GM18858 (cell line): ENCODE measurements around the gene DEFB108B.
"Not testable (repeated sequence)": the region's sequence is repeated elsewhere in the genome, so short reads cannot be mapped to it uniquely, and the experiment has no call there.

Experiments used
- ATAC-seq: cut with Tn5 transposase; IDR thresholded peaks from one replicate; pipeline ENCODE4 v1.9.1; 2021; ENCODE audit not compliant: unreplicated experiment

Gene DEFB108B, protein sequence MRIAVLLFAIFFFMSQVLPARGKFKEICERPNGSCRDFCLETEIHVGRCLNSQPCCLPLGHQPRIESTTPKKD

DNA sequence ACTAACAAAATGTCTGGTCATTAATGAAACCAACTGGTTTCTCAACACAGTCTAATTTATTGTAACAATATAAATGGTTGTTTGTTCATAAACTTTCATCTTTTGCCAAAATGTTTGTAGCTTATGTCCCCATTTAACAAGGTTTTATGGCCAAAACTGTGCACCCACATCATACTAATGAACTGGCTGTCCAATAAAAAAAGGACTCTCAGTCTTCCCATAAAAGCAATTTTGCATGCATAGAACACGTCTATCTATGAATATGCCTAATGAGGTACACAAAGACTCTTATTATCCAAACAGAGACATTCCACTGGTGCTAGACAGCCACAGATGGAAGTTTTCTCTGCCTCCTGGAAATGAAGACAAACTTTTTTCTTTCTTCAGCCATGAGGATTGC is at the start of gene DEFB108B:
DEFB108B (plus strand) TSS at position 390 of the 400 bp plus-strand sequence; CDS start at position 390, 0 bp downstream.
- not testable (repeated sequence) for ATAC-seq

DNA sequence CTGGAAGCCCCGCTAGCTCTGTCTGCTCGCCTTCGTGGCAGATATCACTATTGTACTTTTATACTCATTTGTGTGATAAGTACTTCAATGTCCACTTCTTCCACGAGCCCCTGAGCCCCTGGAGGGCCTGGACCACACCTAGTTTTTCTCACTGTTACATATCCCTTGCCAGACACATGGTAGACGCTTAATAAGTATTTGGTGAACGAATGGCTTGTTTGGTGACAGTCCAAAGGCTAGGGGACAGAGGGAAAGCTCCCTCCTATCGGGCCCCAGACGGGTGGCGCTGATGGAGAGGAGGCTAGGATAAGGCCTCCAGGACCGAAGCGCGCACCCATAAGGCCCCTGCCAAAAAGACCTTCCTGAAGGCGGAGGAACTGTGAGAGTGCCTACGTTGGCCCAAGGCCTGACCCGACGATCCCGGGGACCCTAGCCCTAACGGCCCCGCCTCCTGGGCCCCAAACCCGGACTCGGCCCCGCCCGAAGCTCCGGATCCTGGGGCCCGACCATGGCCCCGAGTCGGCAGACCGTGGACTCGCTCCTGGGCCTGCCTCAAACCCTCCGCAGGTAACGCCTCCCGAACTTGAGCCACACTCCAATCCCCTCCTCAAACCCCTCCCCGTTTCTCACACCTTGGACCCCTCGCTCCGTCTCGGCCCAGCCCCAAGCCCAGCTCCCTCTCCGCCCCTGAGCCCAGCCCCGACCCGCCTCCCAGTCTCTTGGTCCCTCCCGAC is 46.7 kb upstream of the DEFB108B start:
- not testable (repeated sequence) for ATAC-seq

DNA sequence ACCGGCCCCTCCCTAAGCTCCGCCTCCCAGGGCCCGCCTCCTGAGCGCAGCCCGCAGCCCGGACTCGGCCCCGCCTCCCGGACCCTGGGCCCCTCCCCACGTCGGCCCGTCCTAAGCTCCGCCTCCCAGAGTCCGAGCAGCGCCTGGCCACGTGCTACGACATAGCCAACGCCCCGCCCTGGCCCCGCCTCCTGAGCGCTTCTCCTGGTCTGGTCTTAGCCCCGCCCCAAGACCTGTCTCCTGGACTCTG is 46.2 kb upstream of the DEFB108B start:
- peak; percentile 96 for ATAC-seq

DNA sequence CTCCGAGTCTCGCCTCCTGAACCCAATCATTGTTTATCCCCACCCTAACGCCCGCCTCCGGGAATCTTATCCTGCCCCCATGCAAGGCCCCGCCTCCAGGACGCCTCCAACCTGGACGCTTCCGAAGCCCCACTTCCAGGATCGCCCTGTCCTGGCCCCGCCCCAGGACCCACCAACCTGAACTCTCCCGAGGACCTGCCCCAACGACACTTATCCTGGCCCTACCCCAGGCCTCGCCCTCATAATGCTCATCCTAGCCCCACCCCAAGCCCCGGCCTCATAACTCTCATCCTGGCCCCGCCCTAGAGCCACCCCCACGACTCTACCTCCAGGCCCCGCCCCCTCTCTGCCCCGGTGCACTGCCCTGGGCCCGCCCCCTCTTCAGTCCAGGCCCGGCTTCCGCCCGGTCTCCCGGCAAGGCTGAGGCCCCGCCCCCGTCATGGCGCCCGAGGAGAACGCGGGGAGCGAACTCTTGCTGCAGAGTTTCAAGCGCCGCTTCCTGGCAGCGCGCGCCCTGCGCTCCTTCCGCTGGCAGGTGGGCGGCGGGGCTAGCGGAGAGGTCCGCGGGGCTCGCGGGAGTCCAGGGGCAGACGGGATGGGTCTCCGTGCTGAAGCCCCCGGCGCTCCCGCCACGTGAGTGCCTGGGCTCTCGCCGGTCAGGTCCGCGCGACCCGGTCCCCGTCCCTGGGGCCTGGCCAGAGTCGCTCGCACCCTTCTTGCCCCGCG is 45.7 kb upstream of the DEFB108B start:
- peak; percentile 38 for ATAC-seq

DNA sequence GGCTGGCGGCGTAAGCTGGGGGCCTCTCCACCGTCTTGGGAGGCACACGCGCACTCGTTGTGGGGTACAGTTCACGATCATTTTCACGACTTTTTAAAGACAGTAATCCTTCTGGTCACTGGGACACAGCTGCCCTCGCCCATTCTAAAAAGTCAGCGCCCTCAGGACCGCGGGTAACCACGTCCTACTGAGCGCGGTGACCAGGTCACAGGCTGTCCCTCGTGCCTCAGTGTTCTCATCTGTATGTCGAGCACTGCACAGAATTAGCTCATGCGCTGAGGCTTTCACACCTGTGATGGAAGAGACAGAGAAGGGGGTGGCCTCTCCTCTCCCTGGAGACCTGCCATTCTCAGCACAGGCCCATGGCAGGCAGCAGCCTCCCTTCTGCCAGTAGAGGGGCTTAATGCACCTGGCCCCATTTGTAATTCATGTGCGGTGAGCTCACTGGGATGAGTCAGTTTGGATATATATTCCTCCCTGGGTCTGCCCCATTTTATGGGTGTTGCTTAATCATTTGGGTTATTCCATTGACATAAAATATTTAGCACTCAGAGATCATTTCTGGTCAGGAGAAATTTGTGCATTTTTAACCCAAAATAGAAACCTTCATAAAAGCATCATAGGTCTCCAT is 45.1 kb upstream of the DEFB108B start:
- ATAC-seq, result not testable (repeated sequence)

DNA sequence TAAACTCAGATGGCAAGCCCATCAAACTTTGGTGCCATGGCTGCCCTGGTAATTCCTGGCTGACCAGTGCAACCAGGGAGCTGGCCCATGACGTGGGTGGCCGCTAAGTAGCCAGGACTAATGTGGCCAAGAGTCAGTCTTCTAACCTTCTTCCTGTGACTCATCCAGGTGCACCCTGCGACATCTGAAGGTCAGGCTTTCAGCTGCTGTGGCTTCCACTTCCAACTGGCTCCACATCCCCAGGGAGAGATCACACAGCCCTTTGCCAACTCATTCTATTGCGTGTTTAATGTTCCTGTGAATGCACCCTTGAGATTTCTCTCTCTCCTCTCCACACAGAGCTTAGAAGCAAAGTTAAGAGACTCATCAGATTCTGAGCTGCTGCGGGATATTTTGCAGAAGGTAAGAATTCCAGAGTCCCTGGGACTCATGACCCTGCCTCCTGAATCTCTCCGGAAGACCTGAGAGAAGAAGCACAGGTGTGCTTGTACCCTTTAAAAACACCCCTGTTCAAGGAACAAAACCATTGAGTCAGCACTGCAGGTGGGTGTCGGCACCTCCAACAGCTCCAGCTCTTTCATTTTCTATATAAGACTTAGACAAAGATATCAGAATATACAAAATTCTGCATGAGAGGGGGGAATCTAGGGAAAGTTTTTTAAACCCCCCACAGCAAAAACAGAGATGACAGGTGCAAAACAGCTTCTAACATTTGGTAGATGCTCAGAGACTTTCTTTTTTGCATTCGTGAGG is 43.4 kb upstream of the DEFB108B start:
- ATAC-seq, result not testable (repeated sequence)

DNA sequence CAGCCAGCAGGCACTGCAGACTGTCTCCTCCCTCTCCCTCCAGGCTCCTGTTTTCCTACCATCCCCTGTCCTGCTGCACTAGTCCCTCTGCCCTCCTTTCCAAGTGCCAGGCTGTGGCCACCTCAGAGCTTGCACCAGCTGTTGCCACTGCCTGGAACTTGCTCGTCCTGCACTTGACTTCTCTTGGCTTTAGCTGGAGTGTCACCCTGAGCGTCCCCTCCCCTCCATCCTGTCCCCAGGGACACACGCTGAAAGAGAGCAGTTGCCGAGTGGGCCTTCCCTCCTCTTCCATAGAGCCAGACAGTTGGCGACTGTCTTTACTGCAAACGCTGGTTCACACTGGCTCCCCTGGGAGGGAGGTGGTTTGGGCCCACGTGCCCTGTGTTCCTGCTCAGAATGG is 41.9 kb upstream of the DEFB108B start:
- not testable (repeated sequence) for ATAC-seq

DNA sequence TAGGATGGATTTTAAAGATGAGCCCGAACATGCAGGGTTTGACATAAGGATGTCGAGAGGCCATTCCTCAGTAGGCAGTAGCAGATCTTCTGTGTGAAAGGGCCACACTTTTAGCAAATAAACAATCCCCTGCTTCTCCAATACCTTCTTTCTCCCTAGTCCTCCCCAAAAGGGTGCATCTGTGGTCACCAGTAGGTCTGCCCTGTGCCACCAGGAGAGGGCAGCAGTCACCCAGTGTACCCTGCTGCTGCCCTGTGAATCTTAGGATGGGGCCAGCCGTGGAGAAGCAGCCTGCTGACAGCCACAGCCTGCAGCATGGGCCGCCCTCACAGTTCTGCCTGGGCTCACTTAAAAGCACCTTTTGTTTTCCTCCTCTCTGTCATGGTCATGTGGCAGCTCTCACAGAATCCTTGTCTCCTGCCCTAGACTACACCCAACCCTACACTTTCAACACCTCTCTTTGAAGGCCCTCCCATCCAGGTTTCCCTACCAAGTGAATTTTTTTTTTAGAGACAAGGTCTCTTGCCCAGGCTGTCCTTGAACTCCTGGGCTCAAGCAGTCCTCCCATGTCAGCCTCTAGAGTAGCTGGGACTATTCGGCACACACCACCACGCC is 40.3 kb upstream of the DEFB108B start:
- not testable (repeated sequence) for ATAC-seq

DNA sequence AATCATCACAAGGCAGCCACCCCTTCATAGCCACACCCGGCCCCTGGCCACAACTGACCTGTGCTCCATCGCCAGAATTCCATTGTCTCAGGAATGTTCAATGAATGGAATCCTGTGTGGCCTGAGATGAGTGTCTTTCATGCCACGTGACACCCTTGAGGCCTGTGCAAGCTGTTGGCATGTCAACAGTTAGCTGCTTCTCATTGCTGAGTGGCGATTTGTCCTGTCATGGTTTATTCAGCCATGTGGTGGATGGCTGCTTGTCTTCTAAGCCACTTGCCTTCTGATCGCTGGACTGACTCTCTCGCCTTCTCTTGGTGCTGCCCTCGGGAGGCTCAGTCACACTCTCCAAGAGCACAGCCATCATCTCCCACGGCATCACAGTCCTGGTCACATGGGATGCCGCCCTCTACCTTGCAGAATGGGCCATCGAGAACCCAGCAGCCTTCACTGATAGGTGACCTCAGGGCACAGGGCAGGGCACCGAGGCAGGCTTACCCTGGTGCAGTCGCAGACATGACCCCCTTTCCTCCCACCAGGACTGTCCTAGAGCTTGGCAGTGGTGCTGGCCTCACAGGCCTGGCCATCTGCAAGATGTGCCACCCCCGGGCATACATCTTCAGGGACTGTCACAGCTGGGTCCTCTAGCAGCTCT is 38.5 kb upstream of the DEFB108B start:
- ATAC-seq, result not testable (repeated sequence)

DNA sequence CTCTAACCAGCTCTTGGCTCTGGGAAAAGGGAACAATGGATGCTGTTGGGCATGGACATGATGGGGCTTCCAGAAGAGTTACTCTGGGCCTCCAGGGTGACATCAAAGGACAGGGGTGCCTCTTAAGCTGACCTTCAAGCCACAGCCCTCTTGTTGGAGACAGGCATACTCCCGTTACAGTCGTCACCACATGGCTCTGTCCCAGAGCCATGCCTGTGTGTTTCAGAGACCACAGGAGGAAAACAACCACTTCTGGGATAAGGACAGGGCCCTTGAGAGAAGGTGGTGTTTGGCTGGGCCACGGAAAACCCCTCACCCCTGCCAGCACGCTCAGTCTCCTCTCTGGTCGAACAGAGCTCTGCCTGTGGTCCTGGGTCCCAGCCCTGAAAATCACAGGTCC is 37.8 kb upstream of the DEFB108B start:
- not testable (repeated sequence) for ATAC-seq

DNA sequence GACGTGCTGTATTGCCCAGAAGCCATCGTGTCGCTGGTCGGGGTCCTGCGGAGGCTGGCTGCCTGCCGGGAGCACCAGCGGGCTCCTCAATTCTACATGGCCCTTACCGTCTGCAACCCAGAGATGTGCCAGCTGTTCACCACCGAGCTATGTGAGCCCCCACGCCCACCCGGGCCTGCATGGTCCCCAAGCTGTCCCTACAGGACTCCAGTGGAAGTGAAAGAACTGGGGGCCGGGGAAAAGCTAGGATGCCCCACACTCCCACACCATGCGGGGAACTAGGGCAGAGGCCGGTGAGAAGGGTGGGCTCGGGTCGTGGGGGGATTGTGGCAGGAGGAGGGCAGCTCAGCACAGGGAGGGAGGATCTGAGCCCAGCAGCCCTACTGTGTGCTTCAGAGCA is 37.0 kb upstream of the DEFB108B start:
- ATAC-seq, result not testable (repeated sequence)

DNA sequence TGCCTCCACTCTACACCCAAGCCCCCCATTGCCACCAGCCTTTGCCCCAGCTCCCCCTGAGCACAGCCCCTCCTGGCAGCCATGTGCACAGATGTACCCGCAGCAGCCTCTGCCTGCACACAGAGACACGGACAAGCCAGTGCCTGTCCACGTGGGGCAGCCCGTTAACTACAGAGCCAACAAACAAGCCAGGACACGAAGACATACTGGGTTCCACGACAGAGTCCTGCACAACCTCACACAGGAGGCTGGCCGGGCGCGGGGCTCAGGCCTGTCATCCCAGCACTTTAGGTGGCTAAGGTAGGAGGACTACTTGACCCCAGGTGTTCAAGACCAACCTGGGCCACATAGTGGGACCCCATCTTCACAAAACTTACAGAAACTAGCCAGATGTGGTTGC is 36.2 kb upstream of the DEFB108B start:
- not testable (repeated sequence) for ATAC-seq

DNA sequence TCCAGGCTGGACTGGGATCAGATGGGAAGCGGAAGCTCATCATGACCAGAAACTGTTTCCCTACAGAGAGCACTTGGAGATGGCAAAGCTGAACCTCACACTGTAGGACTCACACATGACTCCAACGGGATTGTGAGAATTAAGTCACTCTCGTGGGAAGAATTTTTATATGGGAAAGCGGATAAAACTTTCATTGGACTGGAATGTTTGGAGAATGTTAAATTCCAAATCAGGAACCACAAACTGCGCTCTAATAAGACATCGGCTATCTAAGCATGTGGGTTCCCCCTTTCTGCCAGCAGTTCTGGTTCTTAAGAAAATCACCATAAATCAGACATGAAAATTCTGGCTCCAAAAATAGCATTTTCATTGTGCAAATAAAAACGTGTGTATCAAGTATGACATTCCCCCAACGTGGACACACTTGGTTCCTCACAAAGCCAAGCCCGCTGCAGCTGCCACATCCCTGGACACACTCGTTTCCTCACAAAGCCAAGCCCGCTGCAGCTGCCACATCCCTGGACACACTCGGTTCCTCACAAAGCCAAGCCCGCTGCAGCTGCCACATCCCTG is 33.4 kb upstream of the DEFB108B start:
- ATAC-seq, result not testable (repeated sequence)

DNA sequence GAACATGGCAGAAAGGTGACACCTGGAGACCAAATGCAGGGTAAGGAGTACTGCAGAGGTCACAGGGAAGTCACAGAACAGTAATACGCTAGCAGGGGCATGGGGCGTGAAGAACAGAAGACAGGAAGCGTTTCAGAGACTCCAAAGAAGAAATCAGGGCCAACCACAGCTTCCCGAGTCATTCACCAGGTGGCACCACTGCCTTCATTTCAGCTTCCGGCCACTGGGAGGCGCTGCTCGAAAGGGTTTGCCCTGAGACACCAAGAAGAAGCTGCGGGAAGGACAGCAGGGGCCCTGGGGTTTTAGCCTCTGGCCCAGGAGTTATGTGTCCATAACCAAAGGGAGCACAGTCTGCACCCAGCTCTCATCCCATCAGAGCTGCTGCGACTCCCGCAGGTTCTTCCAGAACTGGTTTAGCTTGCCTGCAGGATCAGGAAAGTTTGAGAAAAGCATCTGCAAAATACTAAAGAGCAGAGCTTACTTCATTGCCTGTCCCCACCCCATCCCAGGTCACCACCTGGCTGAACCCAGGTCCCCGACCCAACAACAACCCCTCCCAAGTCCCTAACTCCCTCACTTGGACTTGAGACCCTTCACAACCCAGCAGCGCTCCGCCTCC is 32.6 kb upstream of the DEFB108B start:
- ATAC-seq, result not testable (repeated sequence)

DNA sequence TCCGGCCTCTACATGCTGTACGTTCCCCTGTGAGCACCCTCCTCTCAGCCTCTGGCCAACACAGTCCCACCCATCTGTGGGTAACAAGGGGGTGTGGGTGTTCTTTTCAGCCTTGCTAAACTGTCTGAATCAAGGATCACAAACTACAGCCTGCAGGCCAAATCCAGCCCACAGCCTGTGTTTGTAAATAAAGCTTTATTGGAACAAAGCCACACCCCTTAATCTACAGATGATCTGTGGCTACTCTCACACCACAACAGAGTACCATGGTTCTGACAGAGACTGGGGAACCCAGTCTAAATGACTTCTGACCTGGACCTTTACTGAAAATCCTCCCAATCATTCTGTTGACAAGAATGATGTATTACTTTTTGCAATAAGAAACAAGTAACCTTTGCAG is 32.0 kb upstream of the DEFB108B start:
- not testable (repeated sequence) for ATAC-seq

DNA sequence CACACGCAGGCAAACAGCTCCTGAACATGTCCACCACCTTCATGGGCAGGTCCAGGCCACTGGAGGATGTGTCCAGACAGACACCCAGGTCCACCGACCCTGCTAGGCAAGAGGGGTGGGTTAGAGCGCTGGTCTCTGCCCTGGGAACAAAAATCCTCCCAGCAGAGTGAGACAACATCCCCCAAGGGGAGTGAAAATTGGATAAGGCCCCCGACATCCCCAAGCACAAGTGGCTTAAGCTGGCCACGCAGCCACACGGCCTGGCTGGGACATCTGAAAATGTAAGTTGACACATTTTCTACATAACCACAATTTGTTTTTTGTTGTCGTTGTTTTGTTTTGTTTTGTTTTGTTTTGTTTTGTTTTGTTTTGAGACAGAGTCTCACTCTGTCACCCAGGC is 30.1 kb upstream of the DEFB108B start:
- ATAC-seq, result not testable (repeated sequence)

DNA sequence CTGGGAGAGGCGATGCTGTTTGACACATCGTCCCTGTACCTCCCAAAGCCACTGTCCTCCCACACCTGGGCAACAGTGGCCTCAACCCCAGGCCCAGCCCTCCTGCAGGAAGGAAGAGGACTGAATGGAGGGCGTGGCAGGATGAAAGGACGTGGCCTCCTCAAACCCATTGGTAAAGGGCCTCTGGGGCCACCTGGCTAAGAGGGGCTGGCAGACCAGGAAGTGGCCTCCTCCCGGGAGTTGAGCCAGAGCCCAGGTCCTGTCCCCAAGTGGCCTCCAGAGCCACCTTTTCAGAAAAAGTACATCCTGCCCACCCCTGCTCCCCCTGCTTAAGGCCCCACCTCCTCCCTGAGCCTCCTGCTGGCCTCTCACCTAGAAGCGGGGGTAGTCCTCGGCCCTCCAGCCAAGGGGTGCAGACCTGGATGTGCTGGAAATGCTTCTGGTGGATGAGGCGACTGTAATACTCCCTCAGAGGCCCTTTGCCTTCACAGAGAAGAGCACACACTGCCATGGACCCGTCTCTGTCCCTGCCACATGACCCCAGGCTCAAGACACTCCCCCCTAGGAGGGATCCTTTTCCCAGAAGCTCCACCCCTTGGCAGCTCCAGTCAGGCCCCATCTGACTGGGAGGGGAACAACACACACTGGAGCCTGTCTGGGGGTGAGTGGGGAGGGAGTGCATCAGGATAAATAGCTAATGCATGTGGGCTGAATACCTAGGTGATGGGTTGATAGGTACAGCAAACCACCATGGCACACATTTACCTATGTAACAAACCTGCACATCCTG is 28.6 kb upstream of the DEFB108B start:
- ATAC-seq, result not testable (repeated sequence)

DNA sequence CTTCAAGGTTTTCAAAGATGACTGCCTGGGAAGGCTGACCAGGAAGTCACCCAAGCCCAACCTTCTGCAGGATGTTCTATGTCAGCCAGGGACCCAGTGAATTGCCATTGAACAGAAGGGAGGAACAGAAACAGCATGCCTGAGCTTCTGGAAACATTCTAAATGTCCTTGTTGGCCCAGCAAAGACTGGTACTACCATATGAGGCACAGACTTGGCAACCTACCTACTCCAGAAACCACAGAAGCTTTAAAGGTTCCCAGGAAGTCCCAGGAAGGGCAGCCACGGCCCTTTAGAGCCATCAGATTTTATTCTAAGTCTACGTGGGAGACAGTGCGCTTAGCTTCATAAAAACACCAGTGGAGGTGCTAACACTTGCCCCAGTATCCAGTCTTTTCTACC is 20.5 kb upstream of the DEFB108B start:
- not testable (repeated sequence) for ATAC-seq
